Activated T-cell treated with anti-CD3 and anti-CD28 coated beads for 1 hour (primary cell): ENCODE measurements around the gene ZNF524.
"Not testable (repeated sequence)": the region's sequence is repeated elsewhere in the genome, so short reads cannot be mapped to it uniquely, and the experiment has no call there.

Source experiments
- DNase-seq: peaks from one replicate; pipeline ENCODE4 v3.0.0-alpha.2; 2020; ENCODE audit warnings: low read depth

The ZNF524 gene

DNA sequence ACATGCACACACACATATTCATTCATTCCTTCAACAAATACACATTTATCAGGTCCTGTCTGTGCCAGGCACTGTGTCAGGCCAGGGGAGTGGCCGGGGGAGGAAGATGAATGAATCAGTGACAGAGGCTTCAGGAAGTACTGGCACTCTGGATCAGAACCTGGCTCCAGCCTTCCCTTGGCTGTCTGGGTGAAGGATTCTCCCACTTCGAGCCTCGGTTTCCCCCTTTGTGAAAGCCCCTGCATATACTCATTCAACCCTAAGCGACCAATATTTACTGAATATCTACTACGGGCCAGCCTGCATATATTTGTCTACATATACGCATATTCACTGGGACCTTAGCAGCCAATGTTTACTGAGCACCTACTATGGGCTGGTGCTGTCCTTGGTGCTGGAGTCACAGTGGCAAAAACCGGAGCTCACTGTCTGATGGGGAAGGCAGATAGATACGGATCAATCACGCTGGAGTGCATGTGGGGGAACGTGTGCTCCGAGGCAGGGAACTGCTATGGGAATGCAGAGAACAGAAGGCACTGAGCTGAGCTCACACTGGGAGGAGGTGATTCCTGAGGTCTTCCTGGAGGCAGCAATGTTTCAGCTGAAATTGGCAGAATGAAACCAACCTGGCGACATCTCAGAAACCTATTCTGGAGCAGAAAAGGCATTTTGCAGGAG, 18.8 kb upstream of the ZNF524 start:
- no peak for DNase-seq

DNA sequence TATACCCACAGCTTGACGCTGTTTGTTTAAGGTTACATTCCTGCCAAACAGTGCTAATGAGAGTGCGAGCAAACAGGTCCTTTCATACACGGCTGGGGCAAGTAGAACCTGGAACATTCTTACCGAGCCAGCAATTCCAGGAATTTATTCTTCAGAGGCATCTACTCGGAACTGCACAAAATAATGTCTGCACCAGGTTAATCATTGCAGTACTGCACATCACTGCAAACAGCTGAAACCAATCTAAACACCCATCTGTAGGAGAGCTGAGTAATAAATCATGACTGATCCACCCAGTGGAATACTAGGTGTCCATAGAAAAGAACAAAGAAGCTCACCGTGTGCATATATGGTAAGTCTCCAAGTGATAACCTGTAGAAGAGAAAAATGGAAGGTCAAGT, 18.3 kb upstream of the ZNF524 start:
- no peak for DNase-seq

DNA sequence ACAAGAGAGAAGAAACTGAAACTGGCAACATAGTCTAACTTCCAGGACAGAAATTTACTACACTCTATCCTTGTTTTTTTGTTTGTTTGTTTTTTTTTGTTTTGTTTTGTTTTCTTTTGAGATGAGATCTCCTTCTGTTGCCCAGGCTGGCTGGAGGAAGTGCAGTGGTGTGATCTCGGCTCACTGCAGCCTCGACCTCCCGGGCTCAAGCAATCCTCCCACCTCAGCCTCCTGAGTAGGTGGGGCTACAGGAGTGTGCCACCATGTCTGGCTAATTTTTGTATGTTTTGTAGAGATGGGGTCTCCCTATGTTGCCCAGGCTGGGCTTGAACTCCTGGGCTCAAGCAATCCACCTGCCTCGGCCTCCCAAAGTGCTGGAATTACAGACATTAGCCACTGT, 17.8 kb upstream of the ZNF524 start:
- not testable (repeated sequence) for DNase-seq

DNA sequence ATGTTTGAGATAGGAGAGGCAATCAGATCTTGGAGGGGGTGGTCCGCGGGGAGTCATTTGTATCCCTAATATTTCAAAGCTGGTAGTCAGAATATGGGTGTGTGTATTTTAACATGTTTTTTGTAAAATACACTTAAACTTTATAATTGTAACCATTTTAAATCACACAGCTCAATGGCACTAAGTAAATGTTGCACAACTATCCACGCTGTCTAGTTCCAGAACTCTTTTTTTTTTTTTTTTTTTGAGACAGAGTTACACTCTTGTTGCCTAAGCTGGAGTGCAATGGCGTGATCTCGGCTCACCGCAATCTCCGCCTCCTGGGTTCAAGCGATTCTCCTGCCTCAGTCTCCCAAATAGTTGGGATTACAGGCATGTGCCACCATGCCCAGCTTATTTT, 16.2 kb upstream of the ZNF524 start:
- not testable (repeated sequence) for DNase-seq

DNA sequence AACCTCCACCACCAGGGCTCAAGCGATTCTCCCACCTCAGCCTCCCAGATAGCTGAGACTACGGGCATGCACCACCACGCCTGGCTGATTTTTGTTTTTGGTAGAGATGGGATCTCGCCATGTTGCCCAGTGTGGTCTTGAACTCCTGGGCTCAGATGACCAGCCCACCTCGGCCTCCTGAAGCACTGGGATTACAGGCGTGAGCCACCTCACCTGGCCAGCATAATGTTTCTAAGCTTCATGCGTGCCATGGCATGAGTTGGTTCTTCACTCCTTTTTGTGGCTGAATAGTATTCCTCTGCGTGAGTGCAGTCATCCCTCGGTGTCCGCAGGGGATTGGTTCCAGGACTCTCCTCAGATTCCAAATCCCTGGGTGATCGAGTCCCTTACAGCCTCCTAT, 15.2 kb upstream of the ZNF524 start:
- no peak for DNase-seq

DNA sequence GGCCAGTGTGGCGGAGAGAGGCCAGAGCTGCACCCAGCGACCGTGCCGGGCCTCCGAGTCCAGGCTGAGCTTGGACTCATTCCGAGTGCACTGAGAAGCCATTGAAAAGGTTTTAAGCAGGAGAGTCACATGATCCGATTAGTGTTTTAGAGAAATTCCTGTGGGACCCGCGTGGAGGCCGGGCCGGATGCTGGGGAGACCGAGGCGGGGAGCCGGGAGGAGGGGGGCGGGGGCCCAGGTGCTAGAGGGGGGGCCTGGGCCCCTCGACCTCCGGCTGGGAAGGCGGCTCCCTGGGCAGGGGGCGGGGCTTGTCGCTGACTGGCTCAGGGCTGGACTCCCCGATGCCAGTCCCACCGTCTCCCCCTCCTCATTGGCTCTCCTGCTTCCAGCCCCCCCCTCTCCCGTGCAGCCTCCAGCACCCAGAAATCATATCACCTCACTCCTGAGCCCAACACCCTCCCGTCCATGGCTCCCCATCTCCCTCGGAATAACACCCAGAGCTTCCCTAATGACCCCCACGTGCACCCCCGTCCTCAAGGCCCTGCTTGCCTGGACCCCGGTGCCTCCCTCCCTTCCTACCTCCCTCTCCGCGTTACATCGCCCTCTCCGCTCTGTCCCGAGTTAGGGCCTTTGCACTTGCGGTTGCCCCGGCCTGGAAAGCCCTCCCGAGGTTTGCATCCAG, 14.3 kb upstream of the ZNF524 start:
- no peak for DNase-seq

DNA sequence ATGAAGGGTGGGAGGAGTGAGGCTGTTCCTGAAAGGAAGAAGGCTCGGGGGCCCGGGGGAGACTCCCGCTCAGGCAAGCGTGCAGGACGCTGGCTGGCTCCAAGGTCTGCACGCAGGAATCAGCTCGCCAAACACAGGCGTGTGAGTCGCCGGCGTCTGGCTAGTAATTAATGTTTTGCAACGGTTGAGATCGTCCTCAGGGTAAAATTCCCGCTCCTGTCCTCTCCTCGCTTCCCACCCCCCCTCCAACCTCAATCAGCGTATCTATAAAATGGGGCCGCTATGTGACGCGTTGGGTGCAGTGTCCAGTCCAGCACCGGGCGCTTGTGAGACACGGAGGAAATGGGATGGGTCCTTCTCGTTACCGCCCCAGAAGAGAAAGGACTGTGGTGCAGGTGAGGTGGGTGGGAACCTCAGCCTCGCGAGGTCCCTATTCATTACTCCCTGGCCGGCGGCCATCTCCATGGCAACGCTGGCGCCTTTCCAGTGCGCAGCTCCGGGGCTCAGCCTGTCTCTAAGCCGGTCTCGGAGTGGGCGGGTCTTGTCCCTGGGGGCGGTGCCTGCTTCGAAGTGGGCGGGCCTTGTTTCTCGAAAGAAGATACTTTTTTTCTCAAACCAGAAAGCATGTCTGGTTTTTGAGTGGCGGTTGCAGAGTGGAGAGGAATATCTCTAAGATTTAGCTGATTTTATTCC, 13.0 kb upstream of the ZNF524 start:
- peak; percentile 85 for DNase-seq

DNA sequence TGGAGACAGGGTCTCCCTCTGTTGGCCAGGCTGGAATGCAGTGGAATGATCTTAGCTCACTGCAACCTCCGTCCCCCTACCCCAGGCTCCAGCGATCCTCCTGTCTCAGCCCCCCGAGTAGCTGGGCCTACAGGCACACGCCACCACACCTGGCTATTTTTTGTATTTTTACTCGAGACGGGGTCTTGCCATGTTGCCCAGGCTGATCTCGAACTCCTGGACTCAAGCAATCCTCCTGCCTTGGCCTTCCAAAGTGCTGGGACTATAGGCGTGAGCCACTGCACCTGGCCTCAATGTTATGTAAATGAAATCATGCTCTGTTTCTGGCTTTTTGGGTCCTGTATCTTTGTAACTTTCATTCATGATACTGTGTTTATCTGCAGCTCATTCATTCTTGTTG, 11.3 kb upstream of the ZNF524 start:
- no peak for DNase-seq

DNA sequence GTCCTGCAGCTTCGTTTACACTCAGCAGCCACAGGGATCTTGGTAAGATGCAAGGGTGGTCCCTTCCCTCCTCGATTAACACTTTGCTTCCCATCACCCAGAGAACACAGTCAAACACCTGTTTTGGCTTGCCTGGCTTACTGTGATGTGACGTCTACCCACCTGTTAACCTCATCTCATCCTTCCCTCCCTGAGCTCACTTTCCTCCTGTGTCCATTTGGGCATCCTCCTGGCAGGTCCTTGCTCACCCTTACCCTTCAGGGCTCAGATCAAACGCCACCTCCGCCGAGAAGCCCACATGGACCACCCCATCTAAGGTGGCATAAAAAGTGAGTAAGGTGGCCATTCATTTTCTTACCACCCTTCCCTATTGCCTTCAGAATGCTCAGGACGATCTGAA, 10.0 kb upstream of the ZNF524 start:
- no peak for DNase-seq

DNA sequence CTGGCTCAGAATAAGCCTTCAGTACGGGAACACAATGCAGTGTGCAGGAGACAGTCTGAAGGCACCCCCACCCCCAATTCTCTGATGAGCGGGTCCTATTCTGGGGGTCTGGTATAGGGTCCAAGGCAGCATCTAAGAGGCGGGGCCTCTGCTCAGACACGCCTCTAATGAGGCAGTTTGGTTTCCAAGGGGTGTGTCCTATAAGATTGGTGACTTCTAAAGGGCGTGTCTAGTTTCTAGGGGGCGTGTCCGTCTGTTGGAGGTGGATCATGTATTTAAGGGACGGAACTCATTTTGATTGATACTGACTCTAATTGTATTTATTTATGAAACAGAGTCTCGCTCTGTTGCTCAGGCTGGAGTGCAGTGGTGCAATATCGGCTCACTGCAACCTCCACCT, 9.5 kb upstream of the ZNF524 start:
- DNase-seq: no peak

DNA sequence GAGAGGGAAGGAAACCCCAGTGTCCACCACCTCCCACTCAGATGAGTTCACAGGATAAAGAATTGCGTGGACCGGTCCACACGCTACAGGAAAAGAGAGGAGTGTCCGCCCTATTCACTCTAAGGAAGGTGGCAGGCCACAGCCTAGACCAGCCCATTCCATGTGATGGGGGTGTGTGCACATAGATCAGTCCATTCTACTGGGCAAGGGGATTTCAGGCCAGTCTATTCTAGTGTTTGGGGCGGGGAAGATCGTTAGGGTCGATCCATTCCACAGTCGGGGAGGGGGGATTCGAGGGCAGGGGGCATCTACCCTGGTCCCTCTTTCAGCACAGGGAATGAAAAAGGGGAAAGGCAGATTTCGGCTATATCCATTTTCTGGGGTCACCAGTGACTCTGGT, 8.5 kb upstream of the ZNF524 start:
- no peak for DNase-seq

DNA sequence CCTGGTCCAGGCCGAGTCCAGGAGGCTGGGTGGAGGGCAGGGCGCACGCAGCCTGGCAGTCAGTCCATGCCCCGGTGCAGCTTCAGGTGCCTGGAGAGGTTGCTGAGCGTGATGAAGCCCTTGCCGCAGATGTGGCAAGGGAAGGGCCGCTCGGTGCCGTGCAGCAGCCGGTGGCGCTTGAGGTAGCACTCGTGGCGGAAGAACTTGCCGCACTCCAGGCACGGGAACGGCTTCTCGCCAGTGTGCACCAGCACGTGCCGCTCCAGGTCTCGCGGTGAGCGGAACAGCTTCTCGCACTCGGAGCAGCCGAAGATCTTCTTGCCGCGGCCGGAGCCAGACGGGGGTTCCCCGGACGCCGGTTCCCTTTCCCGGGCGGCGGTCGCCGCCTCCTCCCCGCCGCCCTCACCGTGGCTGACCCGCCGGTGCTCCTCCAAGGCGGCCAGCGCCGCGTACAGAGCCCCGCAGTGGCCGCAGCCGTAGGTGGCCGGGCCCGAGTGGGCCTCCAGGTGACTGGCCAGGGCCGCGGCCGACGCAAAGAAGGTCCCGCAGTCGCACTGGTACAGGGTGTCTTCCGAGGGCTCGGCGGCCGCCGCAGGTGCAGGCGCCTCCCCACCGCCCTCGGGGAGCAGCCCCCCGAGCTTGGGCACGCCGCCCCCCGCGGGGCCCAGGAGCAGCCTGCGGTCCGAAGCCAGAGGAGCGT, 7.5 kb upstream of the ZNF524 start:
- DNase-seq: no peak

DNA sequence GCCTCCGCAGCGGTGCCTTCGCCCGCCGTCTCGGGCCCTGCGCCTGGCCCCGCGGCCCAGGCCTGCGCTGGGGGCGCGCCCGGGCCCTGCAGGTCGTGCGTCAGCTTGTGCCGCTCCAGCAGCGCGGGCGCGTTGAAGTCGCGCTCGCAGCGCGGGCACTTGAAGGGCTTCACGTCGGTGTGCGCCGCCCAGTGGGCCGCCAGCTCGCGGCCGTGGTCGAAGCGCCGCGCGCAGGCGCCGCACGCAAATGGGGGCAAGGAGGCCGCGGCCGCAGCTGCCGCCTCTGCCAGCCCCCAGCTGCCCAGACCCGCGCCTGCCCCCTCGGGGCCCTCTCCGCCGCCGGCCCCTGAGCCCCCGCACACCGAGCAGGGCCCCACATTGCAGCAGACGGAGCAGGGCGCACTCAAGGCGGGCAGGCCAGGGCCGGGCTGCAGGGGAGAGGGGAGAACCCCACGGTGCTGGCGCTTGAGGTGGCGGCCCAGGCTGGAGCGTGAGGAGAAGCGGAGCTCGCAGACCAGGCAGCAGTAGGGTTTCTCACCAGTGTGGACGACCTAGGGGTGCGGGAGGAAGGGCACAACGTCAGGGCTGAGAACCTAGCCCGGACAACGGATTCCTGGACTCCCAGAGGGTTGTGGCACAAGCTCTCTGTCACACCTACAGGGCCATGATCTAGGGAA, 6.9 kb upstream of the ZNF524 start:
- DNase-seq: no peak

DNA sequence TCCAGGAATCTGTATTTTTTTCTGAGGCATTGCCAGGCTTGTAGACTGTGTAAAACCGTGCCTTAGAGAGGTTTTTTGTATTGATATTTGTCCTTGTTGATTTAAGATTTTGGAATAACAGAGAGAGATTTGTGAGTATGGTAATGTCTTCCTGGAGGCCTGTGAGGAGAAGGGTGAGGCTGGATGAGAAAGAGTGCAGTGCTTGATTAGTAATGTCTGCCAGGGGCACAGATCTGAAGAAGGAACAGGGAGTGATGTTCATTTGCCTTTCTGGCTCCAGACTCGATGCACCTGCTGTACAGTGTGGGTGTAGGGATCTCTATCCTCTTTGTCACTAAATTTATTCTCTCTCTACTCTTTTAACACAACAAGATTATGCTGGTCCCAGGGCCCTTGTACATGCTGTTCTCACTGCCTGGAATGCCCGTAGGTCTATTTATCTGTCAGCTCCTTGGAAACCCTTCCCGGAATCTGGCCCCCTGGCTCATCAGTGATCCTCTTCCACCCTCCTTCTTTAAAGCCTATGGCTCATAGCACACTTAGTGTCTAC, 5.0 kb upstream of the ZNF524 start:
- no peak for DNase-seq

DNA sequence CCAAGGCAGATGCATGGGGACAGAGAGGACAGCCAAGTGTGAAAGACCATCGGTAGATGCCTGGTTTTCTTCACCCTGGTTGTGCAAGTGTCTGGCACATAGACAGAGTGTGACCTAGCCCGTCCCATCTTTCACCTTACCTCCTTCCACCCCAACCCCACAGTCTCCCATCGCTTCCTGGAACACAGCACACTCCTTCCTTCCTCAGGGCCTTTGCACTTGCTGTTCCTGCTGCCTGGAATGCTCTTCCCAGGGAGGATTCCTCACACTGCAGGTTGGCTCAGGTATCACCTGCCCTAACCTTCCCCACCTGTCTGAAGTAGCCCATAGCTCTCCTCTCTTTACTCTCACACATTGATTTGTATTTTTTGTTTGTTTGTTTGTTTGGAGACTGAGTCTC, 3.8 kb upstream of the ZNF524 start:
- DNase-seq: no peak

DNA sequence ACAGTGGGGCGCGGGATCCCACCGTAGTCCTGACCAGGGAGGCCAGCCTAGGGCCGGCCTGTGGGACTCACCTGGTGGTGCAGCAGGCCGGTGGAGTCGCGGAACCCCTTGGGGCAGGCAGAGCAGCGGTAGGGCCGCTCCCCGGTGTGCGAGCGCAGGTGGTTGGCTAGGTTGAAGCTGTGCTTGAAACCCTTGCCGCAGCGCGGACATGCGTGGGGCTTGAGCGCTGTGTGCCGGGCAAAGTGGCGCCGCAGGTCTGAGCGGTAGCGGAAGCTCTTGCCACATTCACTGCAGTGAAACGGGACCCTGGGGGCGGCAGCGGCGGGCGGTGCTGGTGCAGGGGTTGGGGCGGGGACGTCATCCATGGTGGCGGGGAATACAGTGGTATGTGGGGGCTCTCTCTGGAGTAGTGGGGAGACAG, 2.6 kb upstream of the ZNF524 start:
- DNase-seq: no peak

DNA sequence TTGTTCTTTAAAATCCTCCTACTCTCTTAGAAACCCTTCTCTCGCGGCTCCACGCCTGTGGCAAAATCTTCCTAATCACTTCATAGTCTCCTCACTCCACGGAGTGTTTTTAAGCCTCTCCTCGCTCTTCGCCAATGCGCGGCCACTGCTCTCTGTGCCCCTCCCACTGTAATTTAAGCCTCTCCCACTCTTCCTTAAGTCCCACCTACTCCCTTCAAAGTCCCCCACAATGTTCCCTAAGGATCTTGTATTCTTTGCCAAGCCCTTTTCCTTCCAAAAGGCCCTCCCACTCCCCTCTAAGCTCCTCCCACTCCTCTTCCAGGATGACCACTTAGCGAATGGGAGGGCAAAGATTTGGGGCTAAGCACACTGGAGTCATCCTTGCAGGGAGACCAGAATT, 2.1 kb upstream of the ZNF524 start:
- no peak for DNase-seq

DNA sequence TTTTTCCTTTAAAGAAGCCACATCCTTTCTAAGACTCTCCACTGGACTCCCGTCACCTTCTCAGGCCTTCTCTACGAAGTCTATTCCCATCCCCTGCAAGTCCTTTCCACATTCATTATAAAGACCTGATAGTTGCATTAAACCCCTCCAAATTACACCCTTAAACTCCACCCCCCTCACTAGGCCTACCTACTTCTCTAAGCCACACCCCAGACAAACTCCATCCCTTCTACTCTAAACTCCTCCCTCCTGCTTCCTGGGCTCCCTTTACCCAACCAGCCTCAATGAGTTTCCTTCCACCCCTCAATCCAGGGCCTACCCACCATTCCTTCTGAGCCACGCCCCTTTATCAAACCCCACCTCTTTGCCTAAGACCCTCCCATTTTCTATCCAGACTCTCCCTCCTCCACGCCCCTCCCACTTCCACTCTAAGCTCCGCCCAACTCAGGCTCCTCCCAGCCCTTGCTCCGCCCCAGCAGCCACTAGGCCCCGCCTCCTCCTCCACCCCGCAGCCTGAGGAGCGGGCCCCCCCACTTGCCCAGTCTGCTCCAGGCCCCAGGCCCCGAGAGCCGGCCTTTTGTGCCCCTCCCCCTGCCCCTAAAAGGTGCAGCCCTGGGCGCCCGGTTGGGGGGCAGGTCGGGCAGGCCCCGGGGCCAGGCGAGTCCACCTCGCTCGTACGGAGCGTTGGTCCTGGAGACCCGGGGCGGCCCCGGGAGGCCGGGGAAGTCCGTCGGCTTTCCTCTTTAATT, 1.2 kb upstream of the ZNF524 start:
- DNase-seq: peak; percentile 82

DNA sequence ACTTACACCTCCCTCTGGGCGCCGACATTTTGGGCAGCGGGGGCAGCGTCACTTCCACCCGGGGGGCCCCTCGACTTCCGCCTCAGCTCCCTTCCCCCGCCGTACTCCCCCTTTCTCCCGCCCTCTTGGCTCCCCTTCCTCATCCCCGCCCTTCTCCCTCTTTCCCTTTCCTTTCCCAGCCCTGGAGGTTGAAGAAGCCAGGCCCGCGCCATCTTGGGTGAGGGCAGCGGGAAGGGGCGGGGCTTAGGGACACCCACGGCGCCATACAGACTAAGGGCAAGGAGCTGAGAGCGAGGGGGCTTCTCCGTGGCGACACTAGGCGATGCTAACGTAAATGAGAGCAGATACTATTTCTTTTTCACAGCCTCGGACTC, 633 bp upstream of the ZNF524 start, which contains the start of gene FIZ1:
Gene FIZ1 (minus strand): TSS at position 50 of the 374 bp plus-strand sequence. CDS start 1,652 bp downstream, outside the sequence.
- DNase-seq: peak; percentile 92

DNA sequence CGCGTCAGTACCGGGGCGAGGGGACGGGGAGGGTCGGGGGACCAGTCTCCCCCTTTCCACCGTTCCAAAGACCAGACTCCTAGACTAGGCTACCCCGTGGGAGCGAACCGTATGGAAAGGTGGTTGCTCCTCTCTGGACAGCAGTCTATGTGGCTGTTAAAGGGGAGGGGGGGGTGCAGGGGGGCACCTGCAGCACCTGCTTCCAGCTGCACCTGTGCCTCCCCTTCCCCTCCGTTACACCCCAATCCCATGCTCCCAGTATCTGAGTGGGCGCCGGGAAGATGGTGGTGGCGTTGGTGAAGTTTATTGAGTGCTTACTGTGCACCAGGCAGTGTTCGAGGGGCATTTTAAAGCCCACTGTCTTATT, 557 bp downstream of the ZNF524 start:
- DNase-seq: no peak

DNA sequence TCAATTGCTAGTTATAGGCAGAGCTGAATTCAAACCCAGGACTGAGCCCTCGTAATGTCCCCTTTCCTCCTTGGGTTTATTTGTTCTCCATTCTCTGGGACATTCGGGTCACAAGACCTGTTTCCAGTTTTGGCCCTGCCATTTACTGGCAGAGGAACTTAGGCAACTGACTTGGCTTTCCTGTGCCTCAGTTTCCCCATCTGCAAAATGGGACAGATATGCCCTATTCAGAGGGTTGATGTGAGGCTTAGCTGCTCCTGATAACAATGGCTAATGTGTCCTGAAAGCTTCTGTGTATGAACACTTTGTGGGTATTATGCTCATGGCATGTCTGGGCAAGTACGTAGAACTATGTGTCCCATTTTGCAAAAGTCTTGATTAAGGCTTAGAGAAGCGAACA, 996 bp downstream of the ZNF524 start:
- DNase-seq: no peak
